ENCODE data around the gene UTS2R.
"Not testable (repeated sequence)": the region's sequence is repeated elsewhere in the genome, so short reads cannot be mapped to it uniquely, and the experiment has no call there.

The UTS2R gene

GRCh38 chr17:82355770-82356427, 15.7 kb upstream of the UTS2R start:
- no peak for DNase-seq

GRCh38 chr17:82356845-82357355, 14.7 kb upstream of the UTS2R start:
- DNase-seq, result no peak

GRCh38 chr17:82357394-82357793, 14.2 kb upstream of the UTS2R start:
- DNase-seq, result no peak

- no peak for DNase-seq
Measured at GRCh38 chr17:82358465-82359350, 12.9 kb upstream of the UTS2R start, which contains the start of gene TEX19. Gene TEX19 (plus strand): TSS chr17:82359247. CDS start chr17:82362151, 2,904 bp downstream.

GRCh38 chr17:82359451-82360074, 12.0 kb upstream of the UTS2R start:
- DNase-seq, result not testable (repeated sequence)

- no peak for DNase-seq
Measured at GRCh38 chr17:82361885-82362633, 9.5 kb upstream of the UTS2R start.

- no peak for DNase-seq
Measured at GRCh38 chr17:82365606-82366295, 5.8 kb upstream of the UTS2R start.

- no peak for DNase-seq
Measured at GRCh38 chr17:82366749-82367148, 4.8 kb upstream of the UTS2R start.

GRCh38 chr17:82367724-82368524, 3.6 kb upstream of the UTS2R start:
- DNase-seq, result no peak

- DNase-seq, result no peak
Measured at GRCh38 chr17:82369211-82369610, 2.4 kb upstream of the UTS2R start.

- DNase-seq, result peak; percentile 52
Measured at GRCh38 chr17:82370471-82371332, 863 bp upstream of the UTS2R start.

- DNase-seq, result peak; percentile 77
Measured at GRCh38 chr17:82372249-82373071, 895 bp downstream of the UTS2R start.

- not testable (repeated sequence) for DNase-seq
Measured at GRCh38 chr17:82373072-82373452, 1.5 kb downstream of the UTS2R start.

GRCh38 chr17:82373731-82374625, 2.4 kb downstream of the UTS2R start:
- DNase-seq, result no peak

GRCh38 chr17:82374626-82375331, 3.2 kb downstream of the UTS2R start:
- DNase-seq, result no peak

- DNase-seq, result no peak
Measured at GRCh38 chr17:82375359-82376041, 3.9 kb downstream of the UTS2R start.

Measured in suppressor macrophage treated with lipopolysaccharide for 4 hours (primary cell).